AG09309 (cell line): ENCODE data around the gene ENG.

Source experiments
- DNase-seq: peaks from one replicate; pipeline ENCODE4 v3.0.0-alpha.2; 2010; ENCODE audit warnings: low read depth
- H3K4me3 ChIP-seq: 2 replicates; pipeline ENCODE4 v1.5.1; 2011; ENCODE audit warnings: mild to moderate bottlenecking, low read depth, low read length, moderate library complexity; ENCODE audit not compliant: control insufficient read depth
- CTCF ChIP-seq: IDR thresholded peaks from 2 replicates; pipeline ENCODE4 v1.5.1; 2011; ENCODE audit warnings: mild to moderate bottlenecking, low read depth, low read length, inconsistent platforms; ENCODE audit not compliant: insufficient read depth, control insufficient read depth; ENCODE audit errors: missing control alignments

ENG gene

DNA sequence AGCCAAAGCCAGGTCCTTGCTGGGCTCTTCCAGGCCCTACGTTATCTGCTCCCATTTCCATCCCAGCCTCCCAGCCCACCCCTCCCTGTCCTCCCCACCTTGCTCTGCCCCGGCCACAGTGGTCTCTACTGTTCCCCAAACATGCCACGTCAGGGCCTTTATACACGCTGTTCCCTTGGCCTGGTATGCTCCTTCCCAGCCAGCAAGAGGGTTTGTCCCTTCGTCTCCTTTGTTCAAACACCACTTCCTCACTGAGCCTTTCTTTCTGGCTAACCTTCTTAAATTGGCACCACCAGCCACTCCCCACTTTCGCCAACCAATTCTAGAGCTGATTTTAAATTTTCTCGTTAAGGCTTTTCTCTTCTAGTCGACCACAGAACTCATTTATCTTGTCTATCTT lies 85.8 kb downstream of the ENG start:
- no peak for DNase-seq
- no peak for TF ChIP-seq CTCF

DNA sequence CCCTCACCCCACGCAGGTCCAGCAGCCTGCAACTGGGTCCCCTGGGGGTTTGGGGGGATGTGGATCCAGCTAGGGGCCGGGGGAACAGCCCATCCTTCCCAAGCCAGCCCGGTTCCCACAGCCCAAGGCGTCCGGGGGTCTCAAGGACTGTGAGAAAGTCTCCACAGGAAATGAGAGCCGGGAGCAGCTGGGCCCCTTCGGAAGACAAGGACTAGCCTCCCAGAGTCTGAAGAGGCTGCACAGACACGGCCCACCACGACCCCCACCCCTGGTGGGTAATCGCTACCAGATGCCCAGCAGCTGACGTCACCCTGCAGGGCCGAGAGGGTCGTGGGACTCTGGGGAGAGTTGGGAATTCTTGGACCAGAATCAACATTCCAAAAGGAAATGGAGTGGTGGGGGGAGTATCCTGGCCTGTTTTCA lies 86.5 kb downstream of the ENG start:
- no peak for DNase-seq
- TF ChIP-seq CTCF = no peak

More for the DNA sequence above, 85.8 kb downstream of the ENG start:
- no peak overlapping the region for H3K4me3 ChIP-seq

DNA sequence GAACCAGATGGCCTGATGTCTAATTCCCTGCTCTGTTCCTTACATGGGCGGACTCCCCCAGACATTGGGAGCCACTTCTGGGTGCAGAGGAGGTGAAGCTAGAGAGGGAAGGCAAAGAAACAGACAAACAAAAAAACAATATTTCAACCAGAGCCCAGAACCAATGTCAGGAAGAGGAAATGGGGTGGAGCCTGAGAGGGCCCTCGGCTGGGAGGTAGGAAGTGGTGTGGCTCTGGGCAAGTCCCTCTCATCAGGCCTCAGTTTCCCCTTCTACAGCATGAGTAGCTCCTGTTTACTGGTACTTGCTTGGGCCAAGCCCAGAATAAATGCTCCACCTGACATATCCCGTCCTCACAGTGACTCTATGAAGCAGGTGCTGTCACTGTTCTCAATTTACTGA lies 87.0 kb downstream of the ENG start:
- no peak for DNase-seq
- H3K4me3 ChIP-seq = no peak overlapping the region
- no peak for TF ChIP-seq CTCF

More for the DNA sequence above, 86.5 kb downstream of the ENG start:
- H3K4me3 ChIP-seq = no peak overlapping the region

DNA sequence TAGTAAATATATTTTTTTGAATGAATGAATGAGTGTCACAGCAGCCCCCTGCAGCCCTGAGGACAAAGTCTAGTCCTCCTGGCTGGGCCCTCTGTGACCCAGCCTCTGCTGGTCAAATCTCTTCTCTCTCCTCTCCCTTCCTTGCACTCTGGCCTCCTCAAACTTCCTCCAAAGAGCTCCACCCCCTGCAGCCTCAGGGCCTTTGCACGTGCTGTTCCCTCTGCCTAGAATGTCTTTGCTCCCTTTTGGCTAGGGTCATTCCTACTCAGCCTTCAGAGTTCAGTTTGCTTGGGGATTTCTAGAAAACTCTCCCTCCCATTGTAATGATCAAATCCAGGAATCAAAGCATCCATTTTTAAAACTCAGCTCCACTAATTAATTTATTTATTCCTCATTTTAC lies 89.0 kb downstream of the ENG start:
- H3K4me3 ChIP-seq = no peak overlapping the region
- TF ChIP-seq CTCF = no peak
- no peak for DNase-seq
